Activated CD8-positive, alpha-beta memory T cell treated with anti-CD3 and anti-CD28 coated beads, Interleukin-2, amount 50 U/mL, for 1 hour (primary cell): ENCODE data around the gene ACCS.

Experiments used
- DNase-seq: peaks from one replicate; pipeline ENCODE4 v3.0.0-alpha.2; 2020; ENCODE audit errors: extremely low read depth

Gene ACCS, protein sequence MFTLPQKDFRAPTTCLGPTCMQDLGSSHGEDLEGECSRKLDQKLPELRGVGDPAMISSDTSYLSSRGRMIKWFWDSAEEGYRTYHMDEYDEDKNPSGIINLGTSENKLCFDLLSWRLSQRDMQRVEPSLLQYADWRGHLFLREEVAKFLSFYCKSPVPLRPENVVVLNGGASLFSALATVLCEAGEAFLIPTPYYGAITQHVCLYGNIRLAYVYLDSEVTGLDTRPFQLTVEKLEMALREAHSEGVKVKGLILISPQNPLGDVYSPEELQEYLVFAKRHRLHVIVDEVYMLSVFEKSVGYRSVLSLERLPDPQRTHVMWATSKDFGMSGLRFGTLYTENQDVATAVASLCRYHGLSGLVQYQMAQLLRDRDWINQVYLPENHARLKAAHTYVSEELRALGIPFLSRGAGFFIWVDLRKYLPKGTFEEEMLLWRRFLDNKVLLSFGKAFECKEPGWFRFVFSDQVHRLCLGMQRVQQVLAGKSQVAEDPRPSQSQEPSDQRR

GRCh38 chr11:44065841-44066731, at the start of gene ACCS:
Gene ACCS, plus strand, starts transcription at chr11:44066270. Its CDS starts 1,358 bp downstream, at chr11:44067628.
- DNase-seq: peak; percentile 54

GRCh38 chr11:44016546-44017442, 49.3 kb upstream of the ACCS start:
- no peak for DNase-seq

DNA sequence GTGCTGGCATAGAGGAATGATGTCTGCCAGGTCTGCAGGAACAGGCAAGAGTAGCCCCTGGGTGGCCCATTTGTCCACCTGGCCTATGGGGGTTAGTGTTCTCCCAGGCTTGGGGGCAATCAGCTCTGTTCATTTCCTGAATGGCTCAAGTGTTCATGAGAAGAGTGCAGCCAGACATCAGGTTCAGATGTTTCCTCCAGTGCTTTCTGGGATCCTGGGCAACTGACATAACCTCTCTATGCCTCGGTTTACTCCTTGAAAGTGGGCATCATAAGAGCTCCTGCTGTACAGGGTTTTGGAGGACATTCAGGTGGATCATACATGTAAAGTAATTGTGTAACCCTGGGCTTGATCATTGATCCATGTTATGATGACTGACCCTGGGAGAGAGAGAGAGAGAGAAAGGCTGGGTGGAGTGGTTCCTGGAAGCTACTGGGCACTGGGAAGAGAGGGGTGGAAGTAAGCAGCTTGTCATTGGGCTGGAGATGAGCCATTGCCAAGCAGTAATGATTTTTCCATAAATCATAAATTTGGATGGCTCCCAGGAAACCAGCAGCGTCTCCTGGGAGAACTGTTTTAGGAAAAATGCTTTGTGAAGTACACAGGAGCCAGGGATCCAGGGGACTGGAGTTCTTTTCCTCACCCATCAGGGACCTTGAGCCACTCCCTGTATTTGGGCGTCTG, 48.5 kb upstream of the ACCS start:
- no peak for DNase-seq

DNA sequence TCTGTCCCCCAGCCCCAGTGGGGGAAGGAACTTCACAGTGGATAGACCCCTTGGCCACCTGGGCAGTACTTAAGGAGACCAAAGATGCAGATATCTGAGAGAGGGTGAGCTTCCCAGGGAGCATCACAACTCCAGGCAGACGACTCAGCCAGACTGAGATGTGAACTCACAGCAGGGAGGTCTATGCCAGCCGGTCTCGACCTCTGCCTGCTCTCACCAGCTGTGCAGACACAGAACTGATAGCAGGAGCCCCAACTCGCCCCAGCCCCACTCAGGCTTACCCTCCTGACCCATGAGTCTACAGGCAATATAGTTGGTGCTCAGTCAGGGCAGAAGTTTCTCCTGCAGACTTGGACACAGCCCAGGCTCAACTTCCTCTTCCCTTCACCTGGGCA, 47.9 kb upstream of the ACCS start:
- DNase-seq: no peak

GRCh38 chr11:44018829-44019228, 47.2 kb upstream of the ACCS start:
- no peak for DNase-seq

DNA sequence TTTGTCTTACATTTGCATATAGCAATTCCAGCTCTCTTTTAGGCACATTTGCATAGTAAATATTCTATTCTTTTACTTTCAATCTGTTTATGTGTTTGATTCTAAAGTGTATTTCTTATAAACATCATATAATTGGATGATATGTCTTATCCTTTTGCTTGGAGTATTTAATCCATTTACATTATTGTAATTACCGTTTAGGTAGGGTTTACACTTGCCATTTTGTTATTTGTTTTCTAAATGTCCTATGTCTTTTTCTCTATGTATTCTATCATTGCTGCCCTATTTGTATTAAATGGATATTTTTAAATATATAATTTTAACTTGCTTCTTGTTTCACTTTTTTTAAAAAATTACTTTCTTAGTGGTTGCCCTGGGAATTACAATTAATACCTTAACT, 41.1 kb upstream of the ACCS start:
- DNase-seq: no peak

DNA sequence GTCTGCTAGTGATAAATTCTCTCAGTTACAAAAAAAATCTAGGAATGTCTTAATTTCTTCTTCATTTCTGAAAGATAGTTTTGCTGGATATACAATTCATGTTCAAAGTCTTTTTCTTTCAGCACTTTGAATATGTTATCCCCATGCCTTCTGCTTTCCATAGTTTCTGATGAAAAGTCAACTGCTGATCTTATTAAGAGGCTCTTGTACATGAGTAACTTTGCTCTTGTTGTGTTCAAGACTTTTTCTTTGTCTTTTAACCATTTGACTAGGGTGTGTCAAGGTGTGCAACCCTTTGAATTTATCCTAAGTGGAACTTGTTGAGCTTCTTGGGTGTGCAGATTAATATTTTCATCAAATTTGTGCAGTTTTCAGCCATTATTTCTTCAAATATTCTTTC, 40.3 kb upstream of the ACCS start:
- no peak for DNase-seq

- DNase-seq: no peak
These were observed 37.7 kb upstream of the ACCS start for GRCh38 chr11:44028401-44028800.

DNA sequence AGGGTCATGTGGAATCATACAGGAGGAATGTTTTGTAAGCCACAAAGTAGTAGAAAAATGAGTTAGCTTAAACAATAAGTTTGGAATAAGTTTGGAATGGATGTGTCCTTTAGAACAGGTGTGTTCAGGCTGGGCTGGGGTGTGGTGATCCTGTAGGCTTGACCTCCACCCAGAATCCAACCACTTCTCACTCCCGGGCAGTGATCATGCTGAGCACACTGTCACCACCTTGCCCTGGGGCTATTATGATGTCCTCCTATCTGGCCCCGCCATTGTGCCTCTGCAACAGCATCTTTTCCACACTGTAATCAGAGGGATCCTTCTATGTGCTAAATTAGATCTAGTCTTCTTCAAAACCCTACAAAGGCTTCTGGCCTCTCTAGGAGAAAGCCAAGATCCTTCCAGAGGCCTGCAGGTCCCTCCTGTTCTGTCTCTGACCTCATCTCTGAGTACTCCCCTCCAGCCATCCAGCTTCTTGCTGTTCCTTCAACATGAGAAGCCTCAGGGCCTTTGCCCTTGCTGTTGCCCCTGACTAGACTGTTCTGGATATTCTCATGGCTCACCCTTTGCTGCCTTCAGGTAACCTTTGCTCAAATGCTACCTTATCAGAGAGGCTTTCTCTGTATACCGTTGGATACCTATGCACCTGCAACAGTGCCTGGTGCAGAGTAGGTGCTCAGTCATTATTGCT, 37.1 kb upstream of the ACCS start:
- DNase-seq: no peak

GRCh38 chr11:44029507-44029845, 36.6 kb upstream of the ACCS start:
- no peak for DNase-seq

- no peak for DNase-seq
These were observed 35.8 kb upstream of the ACCS start for GRCh38 chr11:44029977-44030911.

DNA sequence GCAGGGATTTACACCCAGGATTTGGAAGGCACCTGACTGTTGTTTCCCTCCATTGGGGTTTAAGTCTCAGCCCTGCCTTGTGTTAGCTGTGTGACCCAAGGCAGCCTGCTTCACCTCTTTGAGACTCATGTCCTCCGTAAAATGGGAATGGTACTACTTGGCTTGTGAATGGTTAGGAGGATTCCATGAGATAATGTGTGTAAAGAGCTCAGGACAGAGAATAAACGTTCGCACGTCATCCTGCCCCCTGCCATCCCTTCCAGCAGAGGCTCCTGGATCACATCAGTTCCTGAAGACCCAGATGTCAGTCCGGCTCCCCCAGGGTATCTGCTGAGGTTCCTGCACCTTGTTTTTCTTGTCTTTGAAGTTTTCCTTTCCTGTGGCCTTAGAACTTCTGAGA, 35.1 kb upstream of the ACCS start:
- DNase-seq: no peak

GRCh38 chr11:44031549-44031948, 34.5 kb upstream of the ACCS start:
- no peak for DNase-seq

DNA sequence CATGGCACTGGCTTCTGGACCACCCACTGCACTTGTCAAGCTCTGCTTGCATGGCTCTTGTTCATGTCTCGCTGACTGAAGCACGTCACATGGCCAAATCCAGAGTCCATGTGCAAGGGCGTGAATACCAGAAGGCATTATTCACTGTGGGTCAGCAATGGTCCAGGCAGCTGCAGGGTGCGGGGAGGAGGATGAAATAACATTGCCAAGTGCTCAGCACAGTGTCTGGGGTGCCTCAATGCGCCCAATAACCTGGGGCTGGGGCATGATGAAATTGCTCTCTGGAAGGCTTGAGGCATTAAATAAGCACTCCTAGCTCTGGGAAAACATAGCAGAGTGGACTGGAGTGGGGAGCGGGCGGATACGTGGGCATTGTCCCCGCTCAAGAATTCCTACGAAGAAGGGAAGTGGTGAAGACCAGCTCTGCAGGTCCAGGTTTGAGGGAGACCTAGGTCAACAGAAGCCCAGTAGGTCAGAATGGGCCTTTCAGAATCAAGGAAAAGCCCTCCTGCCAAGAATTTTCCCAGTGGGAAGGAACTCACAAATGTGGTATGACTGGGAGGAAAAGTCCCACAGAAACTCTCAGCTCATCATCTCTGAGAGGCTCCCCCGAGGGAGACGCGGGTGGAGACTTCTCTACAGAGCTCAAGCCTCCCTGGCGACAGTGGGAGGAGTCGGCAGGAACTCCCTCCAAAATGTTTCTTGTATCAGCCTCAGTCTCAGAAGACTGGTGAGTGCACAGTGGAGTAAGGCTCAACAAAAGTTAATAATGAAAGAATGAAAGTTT, 33.6 kb upstream of the ACCS start:
- DNase-seq: no peak

DNA sequence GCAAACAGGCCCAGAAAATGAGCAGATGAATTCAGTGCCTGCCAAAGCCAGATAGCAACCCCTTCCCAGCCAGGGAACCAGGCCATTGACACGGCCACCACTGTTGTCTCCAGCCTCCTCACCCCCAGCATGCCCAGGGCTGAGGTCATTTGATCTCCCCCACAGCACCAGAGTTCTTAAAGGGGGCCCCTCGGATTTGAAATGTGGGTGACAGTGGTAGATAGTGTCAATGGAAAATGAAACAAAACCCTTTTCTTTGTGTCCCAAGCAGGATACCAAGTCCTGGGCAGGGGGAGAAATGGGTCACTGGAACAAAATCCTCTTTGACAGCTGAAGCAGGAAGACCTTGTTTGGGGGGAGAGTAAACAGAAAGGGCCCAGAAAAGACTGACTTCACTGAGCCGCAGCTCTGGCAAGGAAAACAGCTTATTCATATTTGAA, 32.6 kb upstream of the ACCS start:
- DNase-seq: no peak

GRCh38 chr11:44033856-44034255, 32.2 kb upstream of the ACCS start:
- DNase-seq: no peak

DNA sequence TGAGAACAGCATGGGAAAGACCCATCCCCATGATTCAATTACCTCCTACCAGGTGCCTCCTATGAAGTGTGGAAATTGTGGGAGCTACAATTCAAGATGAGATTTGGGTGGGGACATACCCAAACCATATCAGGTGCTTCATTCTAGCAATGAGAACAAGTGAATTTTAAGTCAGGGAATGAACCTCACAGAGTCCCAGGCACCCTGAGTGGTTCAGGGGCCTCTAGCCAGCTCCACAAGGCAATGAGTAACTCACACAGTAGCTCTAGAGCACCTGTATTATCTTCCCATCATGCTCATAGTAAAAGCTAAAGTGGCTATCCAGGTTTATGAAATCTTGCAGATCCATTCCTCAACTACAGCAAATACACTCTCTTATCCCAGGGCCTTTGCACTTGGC, 31.4 kb upstream of the ACCS start:
- DNase-seq: no peak

GRCh38 chr11:44036811-44037657, 29.0 kb upstream of the ACCS start:
- no peak for DNase-seq
